IPS DF 6.9 (cell line): ENCODE results near the gene PPIE.
"Not testable (repeated sequence)": the region's sequence is repeated elsewhere in the genome, so short reads cannot be mapped to it uniquely, and the experiment has no call there.

Source experiments
- DNase-seq: peaks from one replicate; pipeline ENCODE4 v3.0.0-alpha.2; 2013; ENCODE audit warnings: low read depth, low spot score
- H3K27ac ChIP-seq: one replicate; pipeline ENCODE4 v1.5.1; 2013; ENCODE audit warnings: low read length, control low read depth
- H3K27me3 ChIP-seq: 2 replicates; pipeline ENCODE4 v1.6.1; 2013; ENCODE audit warnings: mild to moderate bottlenecking, low read length; ENCODE audit not compliant: control insufficient read depth, insufficient read depth
- H3K36me3 ChIP-seq: 2 replicates; pipeline ENCODE4 v1.6.1; 2013; ENCODE audit warnings: low read length; ENCODE audit not compliant: control insufficient read depth, insufficient read depth
- H3K4me1 ChIP-seq: 2 replicates; pipeline ENCODE4 v1.6.1; 2013; ENCODE audit warnings: low read length; ENCODE audit not compliant: control insufficient read depth, insufficient read depth
- H3K4me3 ChIP-seq: 2 replicates; pipeline ENCODE4 v1.5.1; 2013; ENCODE audit warnings: mild to moderate bottlenecking, low read length
- H3K9me3 ChIP-seq: 2 replicates; pipeline ENCODE4 v1.6.1; 2013; ENCODE audit warnings: low read length, inconsistent platforms; ENCODE audit not compliant: control insufficient read depth, insufficient read depth
- WGBS: extraction: QIAGEN DNeasy Blood & Tissue Kit; methylation state at CpG from one replicate; pipeline ENCODE4 v1.1.7; 2013; ENCODE audit warnings: mixed read lengths, missing lambda C conversion rate; ENCODE audit not compliant: insufficient read length, insufficient coverage; 5-methylcytosine and 5-hydroxymethylcytosine counted together

The PPIE gene

DNA sequence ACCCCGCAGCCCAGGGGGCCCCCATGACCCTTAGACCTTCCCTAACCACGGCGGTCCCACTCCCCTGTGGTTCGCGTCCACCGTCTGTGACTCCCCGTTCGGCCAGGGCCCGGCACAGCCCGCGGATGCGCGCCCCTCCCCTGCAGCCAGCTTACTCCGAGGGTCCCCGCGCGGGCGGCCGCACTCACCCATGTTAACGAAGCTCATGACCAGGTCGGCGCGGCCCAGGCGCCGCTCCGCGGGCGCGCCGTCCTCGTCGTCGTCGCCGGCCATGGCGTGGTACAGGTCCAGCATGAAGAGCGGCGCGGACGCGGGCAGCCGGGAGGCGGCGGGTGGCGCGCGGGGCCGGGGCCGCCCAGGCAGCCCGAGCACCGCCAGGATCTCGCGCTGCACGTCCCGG lies 49.3 kb downstream of the PPIE start:
- H3K27me3 ChIP-seq = peaks cover 19% of the 10 kb centered on the region; the same call in 1 of the 2 replicates
- DNase-seq, H3K4me1 ChIP-seq, H3K9me3 ChIP-seq, H3K36me3 ChIP-seq, H3K27ac ChIP-seq: not testable (repeated sequence)
- peak overlapping the region; percentile 28; the same call in 1 of the 2 replicates for H3K4me3 ChIP-seq
- WGBS = no CpG with 5 or more reads among the region's 55 CpGs

GRCh38 chr1:39788426-39788757 lies 49.7 kb downstream of the PPIE start:
- H3K27ac ChIP-seq = no peak overlapping the region
- no CpG with 5 or more reads among the region's 51 CpGs for whole genome bisulfite sequencing
- peaks cover 19% of the 10 kb centered on the region; the same call in 1 of the 2 replicates for H3K27me3 ChIP-seq
- no peaks in the 10 kb centered on the region for H3K9me3 ChIP-seq
- 0 out of 2 replicates have a peak, but pooled peaks cover 2% of the 10 kb centered on the region for H3K4me1 ChIP-seq
- peak overlapping the region; percentile 56; the same call in 1 of the 2 replicates for H3K4me3 ChIP-seq
- no peak for DNase-seq
- no peaks in the 10 kb centered on the region for H3K36me3 ChIP-seq

- no peak for DNase-seq
- H3K27ac ChIP-seq = no peak within 1 kb of the TSS
Observed at GRCh38 chr1:39788758-39789570, 50.3 kb downstream of the PPIE start, which contains the start of gene BMP8B. Gene BMP8B, minus strand, starts transcription at chr1:39788865. Its CDS starts 380 bp downstream, at chr1:39788485.

DNA sequence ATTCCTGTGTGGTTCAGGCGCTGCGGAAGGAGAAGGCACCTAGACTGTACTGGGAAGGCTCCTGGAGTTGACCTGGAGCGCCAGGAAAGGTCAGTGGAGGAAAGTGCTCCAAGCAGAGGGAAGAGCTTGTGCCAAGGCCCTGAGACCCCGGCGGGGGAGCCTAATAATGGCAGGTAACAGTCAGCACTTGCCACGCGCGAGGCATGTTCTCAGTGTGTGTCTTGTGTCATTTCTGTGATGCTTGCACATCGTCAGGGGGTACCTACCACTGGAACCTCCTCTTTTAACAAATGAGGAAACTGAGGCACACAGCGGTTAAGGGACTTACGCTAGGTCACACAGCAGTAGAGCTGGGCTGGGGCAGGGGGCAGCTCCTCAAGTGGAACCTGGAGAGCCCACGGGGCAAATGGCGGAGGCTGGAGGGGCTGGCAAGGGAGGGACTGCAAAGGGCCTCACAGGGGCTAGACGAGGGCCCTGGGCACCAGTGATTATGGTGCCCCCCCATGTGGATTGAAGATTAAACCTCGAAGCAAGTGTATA lies 51.0 kb downstream of the PPIE start:
- no peaks in the 10 kb centered on the region for H3K36me3 ChIP-seq
- WGBS = no CpG with 5 or more reads among the region's 15 CpGs
- no peak overlapping the region for H3K27ac ChIP-seq
- no peak for DNase-seq
- 0 out of 2 replicates have a peak, but pooled peaks cover 2% of the 10 kb centered on the region for H3K4me1 ChIP-seq
- H3K4me3 ChIP-seq = peak overlapping the region; percentile 56; the same call in 1 of the 2 replicates
- H3K9me3 ChIP-seq = no peaks in the 10 kb centered on the region
- H3K27me3 ChIP-seq = peaks cover 19% of the 10 kb centered on the region; the same call in 1 of the 2 replicates

More at GRCh38 chr1:39788758-39789570, 50.3 kb downstream of the PPIE start, which contains the start of gene BMP8B:
- no peaks in the 10 kb centered on the region for H3K9me3 ChIP-seq
- WGBS = no CpG with 5 or more reads among the region's 91 CpGs
- H3K36me3 ChIP-seq = no peaks in the 10 kb centered on the region
- H3K27me3 ChIP-seq = peaks cover 19% of the 10 kb centered on the region; the same call in 1 of the 2 replicates
- H3K4me1 ChIP-seq = 0 out of 2 replicates have a peak, but pooled peaks cover 2% of the 10 kb centered on the region
- H3K4me3 ChIP-seq = peak within 1 kb of the TSS; percentile 56

DNA sequence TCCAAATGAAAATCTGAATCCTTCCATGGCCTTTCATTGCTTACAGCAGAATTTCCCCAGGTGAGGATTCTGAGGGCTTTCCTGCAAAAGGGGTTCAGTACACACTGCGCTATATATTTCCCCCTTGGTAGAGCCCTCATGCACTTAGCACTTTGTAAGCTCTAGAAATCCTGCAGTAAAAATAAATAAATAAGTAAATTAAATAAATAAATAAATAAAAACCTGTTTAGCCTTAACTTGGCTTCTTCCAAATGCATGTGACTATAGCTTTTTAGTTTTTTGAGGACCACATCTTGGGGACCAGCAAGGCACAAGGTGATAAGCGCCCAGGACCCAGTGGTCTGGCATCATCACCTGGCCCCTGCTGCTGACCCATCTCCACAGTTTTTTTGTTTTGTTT lies 53.2 kb downstream of the PPIE start:
- no CpG with 5 or more reads among the region's 2 CpGs for WGBS
- Histone ChIP-seq H3K4me3 (no peak overlapping the region), H3K27me3 (peaks cover 15% of the 10 kb centered on the region; the same call in 1 of the 2 replicates), H3K36me3 (no peaks in the 10 kb centered on the region), H3K4me1 (0 out of 2 replicates have a peak, but pooled peaks cover 2% of the 10 kb centered on the region), H3K9me3 (no peaks in the 10 kb centered on the region), H3K27ac (no peak overlapping the region)
- no peak for DNase-seq

DNA sequence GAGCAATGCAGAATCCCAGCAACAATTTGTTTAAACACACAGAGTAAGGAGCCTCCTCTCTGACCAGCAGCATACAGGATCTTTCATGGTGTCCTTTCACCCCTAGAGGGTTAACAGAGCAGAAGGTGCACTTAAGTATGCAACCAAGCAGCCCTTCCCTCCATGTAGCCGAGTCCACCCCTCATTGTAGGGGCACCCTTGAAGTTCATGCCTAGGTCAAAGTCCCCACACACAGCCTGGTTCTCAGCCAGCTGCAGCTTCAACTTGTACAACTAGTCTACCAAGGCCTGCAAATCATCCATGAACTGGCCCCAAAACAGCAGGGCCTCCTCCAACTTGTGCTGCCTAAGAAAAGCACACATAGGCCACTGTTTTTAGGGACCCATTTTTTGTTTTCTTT lies 57.0 kb downstream of the PPIE start:
- H3K36me3 ChIP-seq = no peaks in the 10 kb centered on the region
- H3K9me3 ChIP-seq = no peaks in the 10 kb centered on the region
- WGBS = no CpG with 5 or more reads among the region's 1 CpG
- no peak for DNase-seq
- no peaks in the 10 kb centered on the region for H3K27me3 ChIP-seq
- H3K4me1 ChIP-seq = no peaks in the 10 kb centered on the region
- H3K27ac ChIP-seq = no peak overlapping the region
- no peak overlapping the region for H3K4me3 ChIP-seq

GRCh38 chr1:39798859-39799769 lies 60.4 kb downstream of the PPIE start:
- not testable (repeated sequence) for H3K9me3 ChIP-seq, H3K27ac ChIP-seq, H3K36me3 ChIP-seq, H3K4me1 ChIP-seq, H3K4me3 ChIP-seq, DNase-seq, H3K27me3 ChIP-seq
- no CpG with 5 or more reads among the region's 26 CpGs for WGBS

DNA sequence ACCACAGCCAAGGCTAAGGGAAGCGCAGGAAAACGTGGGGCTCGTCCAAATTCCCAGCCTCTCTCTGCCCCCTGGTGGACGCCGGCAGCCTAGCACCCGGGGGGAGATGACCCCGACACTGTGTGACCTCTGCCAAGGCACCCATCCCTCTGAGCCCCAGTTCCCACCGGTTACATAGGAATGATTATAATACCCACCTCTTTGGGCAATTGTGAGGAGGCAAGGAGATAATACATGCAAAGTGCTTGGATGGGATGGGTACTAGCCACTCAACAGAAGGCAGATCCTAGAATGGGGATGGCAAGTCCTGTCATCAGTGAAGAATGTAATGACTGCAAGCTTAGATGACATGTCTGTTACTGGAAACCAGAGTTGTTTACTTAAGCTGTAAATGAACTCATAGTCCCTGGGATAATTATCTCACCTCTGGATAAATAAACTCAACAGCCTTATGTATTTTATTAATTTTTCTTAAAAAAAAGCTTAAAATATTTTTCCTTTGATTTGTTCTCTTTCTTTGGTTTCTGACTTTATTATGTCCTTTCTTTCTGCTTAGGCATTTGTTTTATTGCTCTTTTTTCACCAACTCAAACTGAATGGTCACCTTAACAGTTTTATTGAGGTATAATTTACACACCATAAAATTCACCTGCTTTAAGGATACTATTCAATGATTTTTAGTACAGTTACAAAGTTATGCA lies 61.2 kb downstream of the PPIE start:
- Histone ChIP-seq H3K27me3 (no peaks in the 10 kb centered on the region), H3K27ac (no peak overlapping the region), H3K4me3 (no peak overlapping the region), H3K36me3 (no peaks in the 10 kb centered on the region), H3K4me1 (no peaks in the 10 kb centered on the region), H3K9me3 (no peaks in the 10 kb centered on the region)
- no peak for DNase-seq
- no CpG with 5 or more reads among the region's 8 CpGs for WGBS

DNA sequence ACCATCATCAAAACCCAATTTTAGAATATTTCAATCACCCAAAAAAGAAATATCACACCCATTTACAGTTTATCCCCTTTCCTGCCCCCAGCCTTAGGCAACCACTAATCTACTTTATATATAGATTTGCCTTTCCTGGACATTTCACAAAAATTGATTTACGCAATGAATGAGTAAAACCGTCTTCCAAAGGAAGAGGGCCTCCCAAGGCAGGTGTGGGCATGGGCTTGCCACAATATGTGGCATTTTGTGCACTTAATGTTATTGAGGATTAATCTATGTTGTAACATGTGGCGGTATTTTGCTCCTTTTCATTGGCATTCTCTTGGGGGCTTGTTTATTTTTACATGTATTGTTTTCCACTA lies 61.8 kb downstream of the PPIE start:
- H3K4me1 ChIP-seq = no peaks in the 10 kb centered on the region
- WGBS = no CpG with 5 or more reads among the region's 3 CpGs
- no peak for DNase-seq
- H3K9me3 ChIP-seq = no peaks in the 10 kb centered on the region
- H3K27me3 ChIP-seq = no peaks in the 10 kb centered on the region
- no peak overlapping the region for H3K4me3 ChIP-seq
- H3K36me3 ChIP-seq = no peaks in the 10 kb centered on the region
- no peak overlapping the region for H3K27ac ChIP-seq
